ENCODE measurements around the gene DEAF1. TPM values are rescaled to one million over a fixed set of nuclear protein-coding genes. Genes with fewer than 3 reads are reported as not detected.

Gene DEAF1
- total and polyA plus RNA-seq, 10 of the 15 experiments (the other 5 are each of a cell fraction or from before 2014, with no cell fraction given): 0.68 to 51.3 (median 25.9) TPM

DNA sequence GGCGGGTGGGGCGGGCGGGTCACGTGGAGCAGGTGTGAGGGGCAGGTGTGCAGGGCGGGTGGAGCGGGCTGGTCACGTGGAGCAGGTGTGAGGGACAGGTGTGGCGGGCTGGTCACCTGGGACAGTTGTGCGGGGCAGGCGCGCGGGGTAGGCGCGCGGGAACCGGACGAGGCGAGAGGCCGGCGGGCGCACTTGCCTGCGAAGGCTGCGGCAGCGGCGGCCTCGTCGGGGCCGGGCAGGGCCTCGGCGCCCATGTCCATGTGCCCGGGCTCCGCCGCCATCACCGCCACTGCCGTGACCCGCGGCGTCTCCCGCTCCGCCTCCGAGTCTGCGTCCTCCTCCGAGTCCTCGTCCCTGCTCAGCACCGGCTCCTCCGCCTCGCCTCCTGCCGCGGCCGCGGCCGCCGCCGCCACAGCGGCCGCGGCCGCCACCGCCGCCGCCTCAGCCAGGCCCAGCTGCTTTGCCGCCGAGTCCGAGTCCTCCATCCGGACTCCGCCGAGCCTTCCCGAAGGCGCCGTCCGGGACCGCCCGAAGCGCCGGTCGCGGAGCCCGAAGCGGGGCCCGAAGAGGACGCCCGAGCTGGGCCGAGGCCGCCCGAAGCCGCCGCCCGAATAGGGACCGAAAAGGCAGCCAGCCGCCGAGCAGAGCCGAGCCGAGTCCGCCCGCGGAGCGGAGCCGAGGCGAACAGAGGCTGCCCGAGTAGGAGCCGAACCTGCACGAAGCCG lies at the start of gene DEAF1 (continued):
- TF ChIP-seq, protein P1, sequence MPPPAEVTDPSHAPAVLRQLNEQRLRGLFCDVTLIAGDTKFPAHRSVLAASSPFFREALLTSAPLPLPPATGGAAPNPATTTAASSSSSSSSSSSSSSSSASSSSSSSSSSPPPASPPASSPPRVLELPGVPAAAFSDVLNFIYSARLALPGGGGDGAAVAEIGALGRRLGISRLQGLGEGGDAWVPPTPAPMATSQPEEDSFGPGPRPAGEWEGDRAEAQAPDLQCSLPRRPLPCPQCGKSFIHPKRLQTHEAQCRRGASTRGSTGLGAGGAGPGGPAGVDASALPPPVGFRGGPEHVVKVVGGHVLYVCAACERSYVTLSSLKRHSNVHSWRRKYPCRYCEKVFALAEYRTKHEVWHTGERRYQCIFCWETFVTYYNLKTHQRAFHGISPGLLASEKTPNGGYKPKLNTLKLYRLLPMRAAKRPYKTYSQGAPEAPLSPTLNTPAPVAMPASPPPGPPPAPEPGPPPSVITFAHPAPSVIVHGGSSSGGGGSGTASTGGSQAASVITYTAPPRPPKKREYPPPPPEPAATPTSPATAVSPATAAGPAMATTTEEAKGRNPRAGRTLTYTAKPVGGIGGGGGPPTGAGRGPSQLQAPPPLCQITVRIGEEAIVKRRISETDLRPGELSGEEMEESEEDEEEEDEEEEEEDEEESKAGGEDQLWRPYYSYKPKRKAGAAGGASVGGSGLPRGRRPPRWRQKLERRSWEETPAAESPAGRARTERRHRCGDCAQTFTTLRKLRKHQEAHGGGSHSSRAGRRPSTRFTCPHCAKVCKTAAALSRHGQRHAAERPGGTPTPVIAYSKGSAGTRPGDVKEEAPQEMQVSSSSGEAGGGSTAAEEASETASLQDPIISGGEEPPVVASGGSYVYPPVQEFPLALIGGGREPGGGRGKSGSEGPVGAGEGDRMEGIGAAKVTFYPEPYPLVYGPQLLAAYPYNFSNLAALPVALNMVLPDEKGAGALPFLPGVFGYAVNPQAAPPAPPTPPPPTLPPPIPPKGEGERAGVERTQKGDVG (CRISPR knock-in tag; IDR thresholded peaks at IDR 0.05): no peak
- peak; percentile 65 for TF ChIP-seq KLF5 (IDR thresholded peaks at IDR 0.05; ENCODE audit: partially characterized antibody)
- no peak for TF ChIP-seq TARDBP (IDR thresholded peaks at IDR 0.05; ENCODE audit: borderline replicate concordance)
- no peak for TF ChIP-seq RELA (IDR thresholded peaks at IDR 0.05; ENCODE audit: borderline replicate concordance, partially characterized antibody)
- TF ChIP-seq RAD21 (IDR thresholded peaks at IDR 0.05; ENCODE audit: insufficient read depth, low read depth, low read length): no peak
- no peak for TF ChIP-seq ZNF207 (IDR thresholded peaks at IDR 0.05; ENCODE audit: borderline replicate concordance)
- TF ChIP-seq, protein P2, sequence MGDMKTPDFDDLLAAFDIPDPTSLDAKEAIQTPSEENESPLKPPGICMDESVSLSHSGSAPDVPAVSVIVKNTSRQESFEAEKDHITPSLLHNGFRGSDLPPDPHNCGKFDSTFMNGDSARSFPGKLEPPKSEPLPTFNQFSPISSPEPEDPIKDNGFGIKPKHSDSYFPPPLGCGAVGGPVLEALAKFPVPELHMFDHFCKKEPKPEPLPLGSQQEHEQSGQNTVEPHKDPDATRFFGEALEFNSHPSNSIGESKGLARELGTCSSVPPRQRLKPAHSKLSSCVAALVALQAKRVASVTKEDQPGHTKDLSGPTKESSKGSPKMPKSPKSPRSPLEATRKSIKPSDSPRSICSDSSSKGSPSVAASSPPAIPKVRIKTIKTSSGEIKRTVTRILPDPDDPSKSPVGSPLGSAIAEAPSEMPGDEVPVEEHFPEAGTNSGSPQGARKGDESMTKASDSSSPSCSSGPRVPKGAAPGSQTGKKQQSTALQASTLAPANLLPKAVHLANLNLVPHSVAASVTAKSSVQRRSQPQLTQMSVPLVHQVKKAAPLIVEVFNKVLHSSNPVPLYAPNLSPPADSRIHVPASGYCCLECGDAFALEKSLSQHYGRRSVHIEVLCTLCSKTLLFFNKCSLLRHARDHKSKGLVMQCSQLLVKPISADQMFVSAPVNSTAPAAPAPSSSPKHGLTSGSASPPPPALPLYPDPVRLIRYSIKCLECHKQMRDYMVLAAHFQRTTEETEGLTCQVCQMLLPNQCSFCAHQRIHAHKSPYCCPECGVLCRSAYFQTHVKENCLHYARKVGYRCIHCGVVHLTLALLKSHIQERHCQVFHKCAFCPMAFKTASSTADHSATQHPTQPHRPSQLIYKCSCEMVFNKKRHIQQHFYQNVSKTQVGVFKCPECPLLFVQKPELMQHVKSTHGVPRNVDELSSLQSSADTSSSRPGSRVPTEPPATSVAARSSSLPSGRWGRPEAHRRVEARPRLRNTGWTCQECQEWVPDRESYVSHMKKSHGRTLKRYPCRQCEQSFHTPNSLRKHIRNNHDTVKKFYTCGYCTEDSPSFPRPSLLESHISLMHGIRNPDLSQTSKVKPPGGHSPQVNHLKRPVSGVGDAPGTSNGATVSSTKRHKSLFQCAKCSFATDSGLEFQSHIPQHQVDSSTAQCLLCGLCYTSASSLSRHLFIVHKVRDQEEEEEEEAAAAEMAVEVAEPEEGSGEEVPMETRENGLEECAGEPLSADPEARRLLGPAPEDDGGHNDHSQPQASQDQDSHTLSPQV (IDR thresholded peaks at IDR 0.05): 0 out of 2 replicates have a peak, but pooled peaks have one; percentile 58
- TF ChIP-seq, protein P3, sequence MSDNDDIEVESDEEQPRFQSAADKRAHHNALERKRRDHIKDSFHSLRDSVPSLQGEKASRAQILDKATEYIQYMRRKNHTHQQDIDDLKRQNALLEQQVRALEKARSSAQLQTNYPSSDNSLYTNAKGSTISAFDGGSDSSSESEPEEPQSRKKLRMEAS (IDR thresholded peaks at IDR 0.05; ENCODE audit: low read depth, low read length): peak; percentile 60; the same call in 1 of the 2 replicates
- TF ChIP-seq, protein P4, sequence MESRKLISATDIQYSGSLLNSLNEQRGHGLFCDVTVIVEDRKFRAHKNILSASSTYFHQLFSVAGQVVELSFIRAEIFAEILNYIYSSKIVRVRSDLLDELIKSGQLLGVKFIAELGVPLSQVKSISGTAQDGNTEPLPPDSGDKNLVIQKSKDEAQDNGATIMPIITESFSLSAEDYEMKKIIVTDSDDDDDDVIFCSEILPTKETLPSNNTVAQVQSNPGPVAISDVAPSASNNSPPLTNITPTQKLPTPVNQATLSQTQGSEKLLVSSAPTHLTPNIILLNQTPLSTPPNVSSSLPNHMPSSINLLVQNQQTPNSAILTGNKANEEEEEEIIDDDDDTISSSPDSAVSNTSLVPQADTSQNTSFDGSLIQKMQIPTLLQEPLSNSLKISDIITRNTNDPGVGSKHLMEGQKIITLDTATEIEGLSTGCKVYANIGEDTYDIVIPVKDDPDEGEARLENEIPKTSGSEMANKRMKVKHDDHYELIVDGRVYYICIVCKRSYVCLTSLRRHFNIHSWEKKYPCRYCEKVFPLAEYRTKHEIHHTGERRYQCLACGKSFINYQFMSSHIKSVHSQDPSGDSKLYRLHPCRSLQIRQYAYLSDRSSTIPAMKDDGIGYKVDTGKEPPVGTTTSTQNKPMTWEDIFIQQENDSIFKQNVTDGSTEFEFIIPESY (IDR thresholded peaks at IDR 0.05): no peak
- no peak for TF ChIP-seq RFX5 (IDR thresholded peaks at IDR 0.05; ENCODE audit: low read depth, low read length)
- TF ChIP-seq NR2C2 (IDR thresholded peaks at IDR 0.05; ENCODE audit: borderline replicate concordance, control insufficient read depth, insufficient read length, low read depth): no peak
- TF ChIP-seq YY1 (IDR thresholded peaks at IDR 0.05; ENCODE audit: low read depth, low read length): peak; percentile 78
- TF ChIP-seq, protein P5, sequence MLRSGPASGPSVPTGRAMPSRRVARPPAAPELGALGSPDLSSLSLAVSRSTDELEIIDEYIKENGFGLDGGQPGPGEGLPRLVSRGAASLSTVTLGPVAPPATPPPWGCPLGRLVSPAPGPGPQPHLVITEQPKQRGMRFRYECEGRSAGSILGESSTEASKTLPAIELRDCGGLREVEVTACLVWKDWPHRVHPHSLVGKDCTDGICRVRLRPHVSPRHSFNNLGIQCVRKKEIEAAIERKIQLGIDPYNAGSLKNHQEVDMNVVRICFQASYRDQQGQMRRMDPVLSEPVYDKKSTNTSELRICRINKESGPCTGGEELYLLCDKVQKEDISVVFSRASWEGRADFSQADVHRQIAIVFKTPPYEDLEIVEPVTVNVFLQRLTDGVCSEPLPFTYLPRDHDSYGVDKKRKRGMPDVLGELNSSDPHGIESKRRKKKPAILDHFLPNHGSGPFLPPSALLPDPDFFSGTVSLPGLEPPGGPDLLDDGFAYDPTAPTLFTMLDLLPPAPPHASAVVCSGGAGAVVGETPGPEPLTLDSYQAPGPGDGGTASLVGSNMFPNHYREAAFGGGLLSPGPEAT (IDR thresholded peaks at IDR 0.05; ENCODE audit: low read depth): no peak
- no peak for TF ChIP-seq ZNF24 (IDR thresholded peaks at IDR 0.05)
- TF ChIP-seq, protein P6, sequence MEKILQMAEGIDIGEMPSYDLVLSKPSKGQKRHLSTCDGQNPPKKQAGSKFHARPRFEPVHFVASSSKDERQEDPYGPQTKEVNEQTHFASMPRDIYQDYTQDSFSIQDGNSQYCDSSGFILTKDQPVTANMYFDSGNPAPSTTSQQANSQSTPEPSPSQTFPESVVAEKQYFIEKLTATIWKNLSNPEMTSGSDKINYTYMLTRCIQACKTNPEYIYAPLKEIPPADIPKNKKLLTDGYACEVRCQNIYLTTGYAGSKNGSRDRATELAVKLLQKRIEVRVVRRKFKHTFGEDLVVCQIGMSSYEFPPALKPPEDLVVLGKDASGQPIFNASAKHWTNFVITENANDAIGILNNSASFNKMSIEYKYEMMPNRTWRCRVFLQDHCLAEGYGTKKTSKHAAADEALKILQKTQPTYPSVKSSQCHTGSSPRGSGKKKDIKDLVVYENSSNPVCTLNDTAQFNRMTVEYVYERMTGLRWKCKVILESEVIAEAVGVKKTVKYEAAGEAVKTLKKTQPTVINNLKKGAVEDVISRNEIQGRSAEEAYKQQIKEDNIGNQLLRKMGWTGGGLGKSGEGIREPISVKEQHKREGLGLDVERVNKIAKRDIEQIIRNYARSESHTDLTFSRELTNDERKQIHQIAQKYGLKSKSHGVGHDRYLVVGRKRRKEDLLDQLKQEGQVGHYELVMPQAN (conservative IDR thresholded peaks at IDR 0.05): peak; percentile 84
- peak; percentile 81 for TF ChIP-seq SMARCA5 (IDR thresholded peaks at IDR 0.05)

Data from GM12878 (cell line).